HUES48 (cell line): ENCODE data around the gene NPAS1.

Source experiments
- H3K27ac ChIP-seq: one replicate; pipeline ENCODE4 v1.7.0; 2013; ENCODE audit warnings: low read depth, low read length, inconsistent platforms
- H3K27me3 ChIP-seq: 2 replicates; pipeline ENCODE4 v1.6.1; 2013; ENCODE audit warnings: mild to moderate bottlenecking, low read length; ENCODE audit not compliant: control insufficient read depth, insufficient read depth
- H3K36me3 ChIP-seq: 2 replicates; pipeline ENCODE4 v1.6.1; 2013; ENCODE audit warnings: low read length; ENCODE audit not compliant: control insufficient read depth, insufficient read depth
- H3K4me1 ChIP-seq: 2 replicates; pipeline ENCODE4 v1.6.1; 2013; ENCODE audit warnings: mild to moderate bottlenecking, low read length; ENCODE audit not compliant: control insufficient read depth, insufficient read depth
- H3K4me3 ChIP-seq: 2 replicates; pipeline ENCODE4 v1.5.1; 2013; ENCODE audit warnings: mild to moderate bottlenecking, low read depth, low read length
- H3K9ac ChIP-seq: 2 replicates; pipeline ENCODE4 v1.6.1; 2013; ENCODE audit warnings: mild to moderate bottlenecking, low read depth, low read length, moderate library complexity
- H3K9me3 ChIP-seq: 2 replicates; pipeline ENCODE4 v1.6.1; 2013; ENCODE audit warnings: low read length; ENCODE audit not compliant: control insufficient read depth, insufficient read depth

Gene NPAS1

DNA sequence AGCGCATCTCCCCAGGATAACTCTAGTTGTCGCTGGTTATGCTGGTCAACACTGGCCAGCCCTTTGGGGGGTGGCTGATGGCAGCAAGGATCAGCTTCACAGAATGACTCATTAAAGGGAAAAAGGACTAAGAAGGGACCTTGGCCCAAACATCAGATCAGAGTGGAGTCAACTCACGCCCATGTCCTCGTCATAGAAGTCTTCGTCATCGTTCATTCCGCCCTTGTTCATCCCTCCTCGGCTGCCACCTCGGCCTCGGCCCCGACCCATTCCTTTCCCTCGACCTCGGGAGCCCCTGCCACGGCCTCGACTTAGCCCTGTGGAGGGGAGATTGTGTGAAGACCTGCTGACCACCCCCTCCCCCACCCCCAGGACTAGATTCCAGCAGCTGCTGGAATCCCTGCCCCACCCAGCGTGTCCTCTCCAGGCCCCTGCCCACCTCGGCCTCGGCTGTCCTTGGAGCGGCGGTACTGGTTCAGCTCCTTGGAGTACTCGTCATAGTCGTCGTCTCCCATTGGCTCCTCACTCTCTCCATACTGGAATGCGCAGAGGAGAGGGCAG lies 65.3 kb downstream of the NPAS1 start:
- no peak overlapping the region for H3K4me3 ChIP-seq
- H3K27ac ChIP-seq = no peak overlapping the region
- no peak overlapping the region for H3K9ac ChIP-seq
- no peaks in the 10 kb centered on the region for H3K9me3 ChIP-seq
- H3K4me1 ChIP-seq = peaks cover 5% of the 10 kb centered on the region
- H3K36me3 ChIP-seq = peaks cover 92% of the 10 kb centered on the region
- H3K27me3 ChIP-seq = no peaks in the 10 kb centered on the region

DNA sequence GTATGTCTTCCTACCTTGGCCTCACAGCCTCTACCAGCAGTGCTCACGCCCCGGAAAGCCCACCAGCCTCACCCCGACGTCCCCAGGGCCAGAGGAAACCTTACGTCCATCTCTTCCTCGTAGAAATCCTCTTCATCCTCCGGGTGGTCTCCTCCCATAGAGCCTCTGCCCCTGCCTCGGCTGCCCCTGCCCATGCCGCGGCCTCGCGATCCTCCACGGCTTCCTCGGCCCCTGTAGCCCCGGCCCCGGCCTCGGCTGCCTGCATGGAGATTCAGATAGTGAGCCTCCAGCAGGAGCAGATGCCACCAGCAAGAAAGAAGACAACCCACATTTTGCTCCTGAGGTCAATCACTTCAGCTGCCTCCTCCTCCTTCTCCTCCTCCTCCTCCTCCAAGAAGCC lies 66.6 kb downstream of the NPAS1 start:
- no peak overlapping the region for H3K27ac ChIP-seq
- H3K9me3 ChIP-seq = no peaks in the 10 kb centered on the region
- H3K27me3 ChIP-seq = no peaks in the 10 kb centered on the region
- H3K4me1 ChIP-seq = peaks cover 5% of the 10 kb centered on the region
- H3K9ac ChIP-seq = no peak overlapping the region
- no peak overlapping the region for H3K4me3 ChIP-seq
- H3K36me3 ChIP-seq = peaks cover 92% of the 10 kb centered on the region

- Histone ChIP-seq H3K4me3 (no peak overlapping the region), H3K9ac (no peak overlapping the region), H3K9me3 (no peaks in the 10 kb centered on the region), H3K27me3 (no peaks in the 10 kb centered on the region), H3K36me3 (peaks cover 86% of the 10 kb centered on the region), H3K4me1 (no peaks in the 10 kb centered on the region), H3K27ac (no peak overlapping the region)
Observed at GRCh38 chr19:47089767-47090350, 70.2 kb downstream of the NPAS1 start.

DNA sequence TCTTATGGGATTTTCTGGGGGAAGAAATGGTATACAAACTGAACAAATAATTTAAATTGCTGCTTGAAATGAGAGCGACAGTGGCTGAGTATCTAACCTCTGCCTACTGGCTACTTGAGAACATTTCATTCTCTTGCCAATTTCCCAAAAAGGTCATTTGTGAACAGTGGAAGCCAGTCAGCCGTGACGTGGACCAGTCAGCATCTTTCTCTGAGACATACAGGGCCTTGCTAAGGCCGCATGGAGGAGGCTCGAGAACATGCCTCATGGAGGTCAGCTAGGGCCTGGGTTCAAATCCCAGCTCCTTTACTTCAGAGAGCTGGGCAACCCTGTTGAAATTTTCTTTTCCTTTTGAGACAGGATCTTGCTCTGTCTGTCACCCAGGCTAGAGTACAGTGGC lies 73.6 kb downstream of the NPAS1 start:
- H3K36me3 ChIP-seq = peaks cover 66% of the 10 kb centered on the region
- H3K9ac ChIP-seq = no peak overlapping the region
- no peak overlapping the region for H3K27ac ChIP-seq

DNA sequence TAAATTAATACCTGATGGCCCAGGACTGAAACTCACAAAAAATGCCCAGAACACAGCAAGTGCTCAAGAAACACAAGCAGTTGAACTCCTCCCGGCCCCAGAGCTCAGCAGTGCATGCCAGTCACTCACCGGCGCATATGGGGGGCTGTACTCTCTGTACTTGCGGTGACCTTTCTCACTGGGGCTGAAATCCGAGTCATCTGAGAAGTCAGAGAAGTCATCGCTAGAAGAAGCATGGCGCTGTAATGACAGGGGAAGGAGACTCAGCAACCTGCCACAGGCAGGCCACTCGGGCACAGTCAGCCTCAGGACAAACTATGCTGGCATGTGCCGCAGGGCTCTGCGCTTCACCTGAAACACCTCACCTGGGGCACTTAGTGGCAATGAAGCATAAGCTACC lies 74.2 kb downstream of the NPAS1 start:
- peaks cover 19% of the 10 kb centered on the region for H3K4me1 ChIP-seq
- no peaks in the 10 kb centered on the region for H3K27me3 ChIP-seq
- no peaks in the 10 kb centered on the region for H3K9me3 ChIP-seq
- peaks cover 61% of the 10 kb centered on the region for H3K36me3 ChIP-seq
- H3K9ac ChIP-seq = no peak overlapping the region
- H3K4me3 ChIP-seq = no peak overlapping the region
- no peak overlapping the region for H3K27ac ChIP-seq

More for the DNA sequence above, 73.6 kb downstream of the NPAS1 start:
- Histone ChIP-seq H3K4me1 (peaks cover 19% of the 10 kb centered on the region), H3K9me3 (no peaks in the 10 kb centered on the region), H3K27me3 (no peaks in the 10 kb centered on the region), H3K4me3 (no peak overlapping the region)

- no peaks in the 10 kb centered on the region for H3K27me3 ChIP-seq
- no peaks in the 10 kb centered on the region for H3K9me3 ChIP-seq
- H3K4me1 ChIP-seq = peaks cover 23% of the 10 kb centered on the region
- H3K36me3 ChIP-seq = peaks cover 53% of the 10 kb centered on the region
- no peak overlapping the region for H3K4me3 ChIP-seq
- H3K27ac ChIP-seq = peak overlapping the region; percentile 7
- H3K9ac ChIP-seq = no peak overlapping the region
Observed at GRCh38 chr19:47094557-47095475, 75.2 kb downstream of the NPAS1 start.
